ENCODE results near the gene KCNK17. TPM values are rescaled to one million over a fixed set of nuclear protein-coding genes. Genes with fewer than 3 reads are reported as not detected.

KCNK17 gene
- total RNA-seq, 1 experiment from 2014 or later: not detected

GRCh38 chr6:39360378-39360777 lies 46.2 kb upstream of the KCNK17 start:
- no TSS peak for BruUV-seq (replicated peaks)
- CTCF ChIA-PET: no interaction called here
- Mint-ChIP-seq H3K36me3 (ENCODE audit: insufficient read depth, unreplicated experiment) (no peaks in the 10 kb centered on the region), H3K4me3 (ENCODE audit: low read depth, unreplicated experiment) (no peak overlapping the region), H3K27ac (ENCODE audit: unreplicated experiment) (no peak overlapping the region), H3K9me3 (ENCODE audit: low read depth, unreplicated experiment) (no peaks in the 10 kb centered on the region), H3K4me1 (ENCODE audit: low read depth, unreplicated experiment) (peaks cover 10% of the 10 kb centered on the region), H3K27me3 (ENCODE audit: unreplicated experiment) (peaks cover 29% of the 10 kb centered on the region)
- no peak for TF ChIP-seq CTCF (IDR thresholded peaks at IDR 0.05; ENCODE audit: unreplicated experiment)
- intact Hi-C loops (cut with micrococcal nuclease; ENCODE audit: unreplicated experiment): loop anchor here (5.0 kb wide), 3 partner anchors 202 to 947 kb away; no protein-coding TSS in a partner anchor
- no peak for DNase-seq

GRCh38 chr6:39357998-39358686 lies 43.9 kb upstream of the KCNK17 start:
- Mint-ChIP-seq H3K27ac (ENCODE audit: unreplicated experiment) (no peak overlapping the region), H3K4me3 (ENCODE audit: low read depth, unreplicated experiment) (no peak overlapping the region), H3K27me3 (ENCODE audit: unreplicated experiment) (peaks cover 15% of the 10 kb centered on the region), H3K9me3 (ENCODE audit: low read depth, unreplicated experiment) (no peaks in the 10 kb centered on the region), H3K4me1 (ENCODE audit: low read depth, unreplicated experiment) (peaks cover 6% of the 10 kb centered on the region), H3K36me3 (ENCODE audit: insufficient read depth, unreplicated experiment) (no peaks in the 10 kb centered on the region)
- CTCF ChIA-PET: no interaction called here
- DNase-seq: peak; percentile 43
- no peak for TF ChIP-seq CTCF (IDR thresholded peaks at IDR 0.05; ENCODE audit: unreplicated experiment)
- no TSS peak for BruUV-seq (replicated peaks)
- intact Hi-C loops (cut with micrococcal nuclease; ENCODE audit: unreplicated experiment): no loop called here

GRCh38 chr6:39353698-39354315 lies 39.6 kb upstream of the KCNK17 start:
- no peak for TF ChIP-seq CTCF (IDR thresholded peaks at IDR 0.05; ENCODE audit: unreplicated experiment)
- Mint-ChIP-seq H3K4me3 (ENCODE audit: low read depth, unreplicated experiment) (no peak overlapping the region), H3K27ac (ENCODE audit: unreplicated experiment) (no peak overlapping the region), H3K36me3 (ENCODE audit: insufficient read depth, unreplicated experiment) (no peaks in the 10 kb centered on the region), H3K4me1 (ENCODE audit: low read depth, unreplicated experiment) (peaks cover 6% of the 10 kb centered on the region), H3K27me3 (ENCODE audit: unreplicated experiment) (peaks cover 52% of the 10 kb centered on the region), H3K9me3 (ENCODE audit: low read depth, unreplicated experiment) (no peaks in the 10 kb centered on the region)
- DNase-seq: no peak
- BruUV-seq (replicated peaks): no TSS peak
- intact Hi-C loops (cut with micrococcal nuclease; ENCODE audit: unreplicated experiment): no loop called here
- CTCF ChIA-PET: interaction anchor here (1.1 kb wide), 1 partner anchor 8 kb away, joined by 4 read pairs; no protein-coding TSS in a partner anchor

- Mint-ChIP-seq H3K4me1 (ENCODE audit: low read depth, unreplicated experiment) (no peaks in the 10 kb centered on the region), H3K9me3 (ENCODE audit: low read depth, unreplicated experiment) (no peaks in the 10 kb centered on the region), H3K4me3 (ENCODE audit: low read depth, unreplicated experiment) (no peak overlapping the region), H3K27ac (ENCODE audit: unreplicated experiment) (no peak overlapping the region), H3K27me3 (ENCODE audit: unreplicated experiment) (peaks cover 68% of the 10 kb centered on the region), H3K36me3 (ENCODE audit: insufficient read depth, unreplicated experiment) (no peaks in the 10 kb centered on the region)
- CTCF ChIA-PET: no interaction called here
- no peak for DNase-seq
- intact Hi-C loops (cut with micrococcal nuclease; ENCODE audit: unreplicated experiment): no loop called here
- BruUV-seq (replicated peaks): no TSS peak
- TF ChIP-seq CTCF (IDR thresholded peaks at IDR 0.05; ENCODE audit: unreplicated experiment): no peak
Measured at GRCh38 chr6:39350723-39351505, 36.7 kb upstream of the KCNK17 start.
